T-helper 1 cell treated with Interleukin-12 subunit alpha and Interleukin-12 subunit beta and Interleukin-4 antibody, amounts not matched to agents 30 μg/mL and 1 μg/mL, for 36 hours (primary cell): ENCODE measurements around the gene DPM2.

Source experiments
- H3K27ac Mint-ChIP-seq: one replicate; pipeline ENCODE4 v1.8.0; 2021; ENCODE audit warnings: mild to moderate bottlenecking, mixed read lengths
- H3K27me3 Mint-ChIP-seq: one replicate; pipeline ENCODE4 v1.8.0; 2021; ENCODE audit warnings: low read depth, mixed read lengths
- H3K36me3 Mint-ChIP-seq: one replicate; pipeline ENCODE4 v1.8.0; 2021; ENCODE audit warnings: low read depth, mixed read lengths
- H3K4me1 Mint-ChIP-seq: one replicate; pipeline ENCODE4 v1.8.0; 2021; ENCODE audit warnings: low read depth, mixed read lengths
- H3K4me3 Mint-ChIP-seq: one replicate; pipeline ENCODE4 v1.8.0; 2021; ENCODE audit warnings: mild to moderate bottlenecking, moderate library complexity, mixed read lengths
- H3K9me3 Mint-ChIP-seq: one replicate; pipeline ENCODE4 v1.8.0; 2021; ENCODE audit warnings: mixed read lengths

DPM2 gene

GRCh38 chr9:127976498-127976897 lies 38.8 kb upstream of the DPM2 start:
- H3K27ac Mint-ChIP-seq, result peak overlapping the region; percentile 36
- peaks cover 43% of the 10 kb centered on the region for H3K36me3 Mint-ChIP-seq
- no peaks in the 10 kb centered on the region for H3K27me3 Mint-ChIP-seq
- peaks cover 64% of the 10 kb centered on the region for H3K4me1 Mint-ChIP-seq
- H3K9me3 Mint-ChIP-seq, result no peaks in the 10 kb centered on the region
- H3K4me3 Mint-ChIP-seq, result peak overlapping the region; percentile 90

GRCh38 chr9:127975376-127976315 lies 38.0 kb upstream of the DPM2 start:
- no peaks in the 10 kb centered on the region for H3K9me3 Mint-ChIP-seq
- H3K27ac Mint-ChIP-seq, result peak overlapping the region; percentile 68
- H3K36me3 Mint-ChIP-seq, result peaks cover 43% of the 10 kb centered on the region
- H3K4me1 Mint-ChIP-seq, result peaks cover 66% of the 10 kb centered on the region
- no peaks in the 10 kb centered on the region for H3K27me3 Mint-ChIP-seq
- H3K4me3 Mint-ChIP-seq, result peak overlapping the region; percentile 90

- Mint-ChIP-seq H3K4me3 (peak overlapping the region; percentile 90), H3K27ac (peak overlapping the region; percentile 80), H3K36me3 (peaks cover 41% of the 10 kb centered on the region), H3K9me3 (no peaks in the 10 kb centered on the region), H3K27me3 (no peaks in the 10 kb centered on the region), H3K4me1 (peaks cover 73% of the 10 kb centered on the region)
These were observed 37.2 kb upstream of the DPM2 start for GRCh38 chr9:127974769-127975261.

GRCh38 chr9:127974001-127974768 lies 36.5 kb upstream of the DPM2 start:
- H3K27ac Mint-ChIP-seq, result peak overlapping the region; percentile 80
- H3K36me3 Mint-ChIP-seq, result peaks cover 39% of the 10 kb centered on the region
- H3K4me3 Mint-ChIP-seq, result peak overlapping the region; percentile 90
- peaks cover 78% of the 10 kb centered on the region for H3K4me1 Mint-ChIP-seq
- no peaks in the 10 kb centered on the region for H3K27me3 Mint-ChIP-seq
- H3K9me3 Mint-ChIP-seq, result no peaks in the 10 kb centered on the region

GRCh38 chr9:127973169-127974000 lies 35.7 kb upstream of the DPM2 start:
- H3K9me3 Mint-ChIP-seq, result no peaks in the 10 kb centered on the region
- peak overlapping the region; percentile 90 for H3K4me3 Mint-ChIP-seq
- H3K27me3 Mint-ChIP-seq, result no peaks in the 10 kb centered on the region
- peaks cover 40% of the 10 kb centered on the region for H3K36me3 Mint-ChIP-seq
- peak overlapping the region; percentile 98 for H3K27ac Mint-ChIP-seq
- H3K4me1 Mint-ChIP-seq, result peaks cover 82% of the 10 kb centered on the region

GRCh38 chr9:127972236-127972871 lies 34.7 kb upstream of the DPM2 start:
- H3K36me3 Mint-ChIP-seq, result peaks cover 41% of the 10 kb centered on the region
- no peaks in the 10 kb centered on the region for H3K9me3 Mint-ChIP-seq
- peaks cover 82% of the 10 kb centered on the region for H3K4me1 Mint-ChIP-seq
- peak overlapping the region; percentile 90 for H3K4me3 Mint-ChIP-seq
- H3K27me3 Mint-ChIP-seq, result no peaks in the 10 kb centered on the region
- H3K27ac Mint-ChIP-seq, result peak overlapping the region; percentile 98

GRCh38 chr9:127971357-127972235 lies 33.9 kb upstream of the DPM2 start:
- Mint-ChIP-seq H3K4me1 (peaks cover 87% of the 10 kb centered on the region), H3K36me3 (peaks cover 39% of the 10 kb centered on the region), H3K27ac (peak overlapping the region; percentile 98), H3K9me3 (no peaks in the 10 kb centered on the region), H3K4me3 (peak overlapping the region; percentile 90), H3K27me3 (no peaks in the 10 kb centered on the region)

- Mint-ChIP-seq H3K4me3 (peak overlapping the region; percentile 77), H3K27me3 (no peaks in the 10 kb centered on the region), H3K4me1 (peaks cover 81% of the 10 kb centered on the region), H3K36me3 (peaks cover 30% of the 10 kb centered on the region), H3K27ac (peak overlapping the region; percentile 93), H3K9me3 (no peaks in the 10 kb centered on the region)
These were observed 33.0 kb upstream of the DPM2 start for GRCh38 chr9:127970401-127971313.

- peak overlapping the region; percentile 77 for H3K4me3 Mint-ChIP-seq
- peaks cover 24% of the 10 kb centered on the region for H3K36me3 Mint-ChIP-seq
- H3K9me3 Mint-ChIP-seq, result no peaks in the 10 kb centered on the region
- no peaks in the 10 kb centered on the region for H3K27me3 Mint-ChIP-seq
- peak overlapping the region; percentile 93 for H3K27ac Mint-ChIP-seq
- peaks cover 74% of the 10 kb centered on the region for H3K4me1 Mint-ChIP-seq
These were observed 31.2 kb upstream of the DPM2 start for GRCh38 chr9:127968700-127969383.

GRCh38 chr9:127968042-127968441 lies 30.4 kb upstream of the DPM2 start:
- peak overlapping the region; percentile 45 for H3K27ac Mint-ChIP-seq
- H3K4me1 Mint-ChIP-seq, result peaks cover 80% of the 10 kb centered on the region
- peak overlapping the region; percentile 77 for H3K4me3 Mint-ChIP-seq
- no peaks in the 10 kb centered on the region for H3K27me3 Mint-ChIP-seq
- H3K9me3 Mint-ChIP-seq, result no peaks in the 10 kb centered on the region
- H3K36me3 Mint-ChIP-seq, result peaks cover 24% of the 10 kb centered on the region

GRCh38 chr9:127967151-127967809 lies 29.6 kb upstream of the DPM2 start:
- H3K4me1 Mint-ChIP-seq, result peaks cover 79% of the 10 kb centered on the region
- H3K27ac Mint-ChIP-seq, result peak overlapping the region; percentile 31
- H3K9me3 Mint-ChIP-seq, result no peaks in the 10 kb centered on the region
- H3K27me3 Mint-ChIP-seq, result no peaks in the 10 kb centered on the region
- H3K36me3 Mint-ChIP-seq, result peaks cover 26% of the 10 kb centered on the region
- peak overlapping the region; percentile 26 for H3K4me3 Mint-ChIP-seq
